ENCODE measurements around the gene HPDL.

Gene HPDL

GRCh38 chr1:45335855-45336324, 9.2 kb downstream of the HPDL start:
- Mint-ChIP-seq H3K4me1 (peaks cover 44% of the 10 kb centered on the region), H3K9me3 (no peaks in the 10 kb centered on the region), H3K27me3 (no peaks in the 10 kb centered on the region), H3K4me3 (no peak overlapping the region), H3K27ac (peak overlapping the region; percentile 12), H3K36me3 (peaks cover 19% of the 10 kb centered on the region)
- no peak for ATAC-seq

- peaks cover 27% of the 10 kb centered on the region for H3K36me3 Mint-ChIP-seq
- H3K9me3 Mint-ChIP-seq: no peaks in the 10 kb centered on the region
- no peaks in the 10 kb centered on the region for H3K27me3 Mint-ChIP-seq
- no peak for ATAC-seq
- H3K4me3 Mint-ChIP-seq: no peak overlapping the region
- no peak overlapping the region for H3K27ac Mint-ChIP-seq
- H3K4me1 Mint-ChIP-seq: peaks cover 58% of the 10 kb centered on the region
Observed at GRCh38 chr1:45337630-45338325, 11.1 kb downstream of the HPDL start.

GRCh38 chr1:45339789-45340558, 13.3 kb downstream of the HPDL start, which contains the start of the genes MUTYH and TOE1:
TSS of gene MUTYH (minus strand) at chr1:45340440. CDS start at chr1:45334505, 5,935 bp downstream.
TSS of gene TOE1 (plus strand) at chr1:45340170. CDS start at chr1:45340253, 83 bp downstream.
- H3K27me3 Mint-ChIP-seq: no peaks in the 10 kb centered on the region
- peaks cover 26% of the 10 kb centered on the region for H3K36me3 Mint-ChIP-seq
- H3K27ac Mint-ChIP-seq: peak within 1 kb of the TSS; percentile 97
- H3K4me3 Mint-ChIP-seq: peak within 1 kb of the TSS; percentile 95
- peak; percentile 96 for ATAC-seq
- H3K4me1 Mint-ChIP-seq: peaks cover 48% of the 10 kb centered on the region
- no peaks in the 10 kb centered on the region for H3K9me3 Mint-ChIP-seq

- Mint-ChIP-seq H3K9me3 (no peaks in the 10 kb centered on the region), H3K27me3 (no peaks in the 10 kb centered on the region), H3K4me1 (peaks cover 44% of the 10 kb centered on the region), H3K4me3 (peak overlapping the region; percentile 95), H3K36me3 (peaks cover 36% of the 10 kb centered on the region), H3K27ac (peak overlapping the region; percentile 97)
- no peak for ATAC-seq
Observed at GRCh38 chr1:45340816-45341466, 14.2 kb downstream of the HPDL start.

GRCh38 chr1:45344499-45344898, 17.8 kb downstream of the HPDL start:
- Mint-ChIP-seq H3K4me1 (peaks cover 32% of the 10 kb centered on the region), H3K27ac (no peak overlapping the region), H3K36me3 (peaks cover 27% of the 10 kb centered on the region), H3K9me3 (no peaks in the 10 kb centered on the region), H3K27me3 (no peaks in the 10 kb centered on the region), H3K4me3 (no peak overlapping the region)
- ATAC-seq: no peak

- Mint-ChIP-seq H3K4me3 (no peak overlapping the region), H3K36me3 (peaks cover 27% of the 10 kb centered on the region)
Observed at GRCh38 chr1:45345014-45345413, 18.3 kb downstream of the HPDL start.

GRCh38 chr1:45346473-45346872, 19.8 kb downstream of the HPDL start:
- ATAC-seq: no peak
- peak overlapping the region; percentile 32 for H3K27ac Mint-ChIP-seq
- H3K27me3 Mint-ChIP-seq: no peaks in the 10 kb centered on the region
- peaks cover 16% of the 10 kb centered on the region for H3K4me1 Mint-ChIP-seq
- no peak overlapping the region for H3K4me3 Mint-ChIP-seq
- H3K9me3 Mint-ChIP-seq: no peaks in the 10 kb centered on the region
- H3K36me3 Mint-ChIP-seq: peaks cover 27% of the 10 kb centered on the region

More at GRCh38 chr1:45345014-45345413, 18.3 kb downstream of the HPDL start:
- no peak for ATAC-seq
- Mint-ChIP-seq H3K9me3 (no peaks in the 10 kb centered on the region), H3K27ac (no peak overlapping the region), H3K4me1 (peaks cover 28% of the 10 kb centered on the region), H3K27me3 (no peaks in the 10 kb centered on the region)

GRCh38 chr1:45348020-45348419, 21.3 kb downstream of the HPDL start:
- H3K27me3 Mint-ChIP-seq: no peaks in the 10 kb centered on the region
- peaks cover 7% of the 10 kb centered on the region for H3K4me1 Mint-ChIP-seq
- H3K9me3 Mint-ChIP-seq: no peaks in the 10 kb centered on the region
- peak overlapping the region; percentile 35 for H3K27ac Mint-ChIP-seq
- peaks cover 17% of the 10 kb centered on the region for H3K36me3 Mint-ChIP-seq
- no peak overlapping the region for H3K4me3 Mint-ChIP-seq
- no peak for ATAC-seq

- Mint-ChIP-seq H3K36me3 (peaks cover 14% of the 10 kb centered on the region), H3K9me3 (no peaks in the 10 kb centered on the region), H3K4me1 (peaks cover 7% of the 10 kb centered on the region), H3K27me3 (no peaks in the 10 kb centered on the region), H3K4me3 (no peak overlapping the region), H3K27ac (peak overlapping the region; percentile 35)
- no peak for ATAC-seq
Observed at GRCh38 chr1:45348609-45348965, 21.9 kb downstream of the HPDL start.

GRCh38 chr1:45348966-45349677, 22.4 kb downstream of the HPDL start:
- ATAC-seq: peak; percentile 74
- Mint-ChIP-seq H3K4me1 (peaks cover 7% of the 10 kb centered on the region), H3K9me3 (no peaks in the 10 kb centered on the region), H3K4me3 (no peak overlapping the region), H3K36me3 (peaks cover 14% of the 10 kb centered on the region), H3K27ac (peak overlapping the region; percentile 35), H3K27me3 (no peaks in the 10 kb centered on the region)

GRCh38 chr1:45351508-45351907, 24.8 kb downstream of the HPDL start:
- Mint-ChIP-seq H3K4me1 (peaks cover 17% of the 10 kb centered on the region), H3K36me3 (no peaks in the 10 kb centered on the region), H3K9me3 (no peaks in the 10 kb centered on the region), H3K4me3 (no peak overlapping the region), H3K27me3 (no peaks in the 10 kb centered on the region), H3K27ac (no peak overlapping the region)
- ATAC-seq: no peak

- ATAC-seq: no peak
- Mint-ChIP-seq H3K27me3 (no peaks in the 10 kb centered on the region), H3K4me3 (no peak overlapping the region), H3K27ac (no peak overlapping the region), H3K36me3 (peaks cover 5% of the 10 kb centered on the region), H3K9me3 (no peaks in the 10 kb centered on the region), H3K4me1 (peaks cover 18% of the 10 kb centered on the region)
Observed at GRCh38 chr1:45353685-45354084, 27.0 kb downstream of the HPDL start.

GRCh38 chr1:45354838-45355237, 28.1 kb downstream of the HPDL start:
- Mint-ChIP-seq H3K27ac (no peak overlapping the region), H3K9me3 (no peaks in the 10 kb centered on the region), H3K27me3 (no peaks in the 10 kb centered on the region), H3K36me3 (peaks cover 5% of the 10 kb centered on the region), H3K4me1 (peaks cover 12% of the 10 kb centered on the region), H3K4me3 (no peak overlapping the region)
- ATAC-seq: no peak

- Mint-ChIP-seq H3K27ac (peak overlapping the region; percentile 58), H3K4me3 (no peak overlapping the region), H3K4me1 (peaks cover 17% of the 10 kb centered on the region), H3K27me3 (no peaks in the 10 kb centered on the region), H3K9me3 (no peaks in the 10 kb centered on the region), H3K36me3 (peaks cover 5% of the 10 kb centered on the region)
- ATAC-seq: no peak
Observed at GRCh38 chr1:45355683-45356082, 29.0 kb downstream of the HPDL start.

GRCh38 chr1:45356186-45356585, 29.5 kb downstream of the HPDL start:
- peak overlapping the region; percentile 58 for H3K27ac Mint-ChIP-seq
- no peaks in the 10 kb centered on the region for H3K9me3 Mint-ChIP-seq
- H3K36me3 Mint-ChIP-seq: peaks cover 5% of the 10 kb centered on the region
- no peaks in the 10 kb centered on the region for H3K27me3 Mint-ChIP-seq
- no peak for ATAC-seq
- no peak overlapping the region for H3K4me3 Mint-ChIP-seq
- H3K4me1 Mint-ChIP-seq: peaks cover 17% of the 10 kb centered on the region

All from stimulated activated memory B cell treated with anti-CD40 and anti-IgM and Interleukin-4, amounts not matched to agents 10 μg/mL and 1 μg/mL and 100 μg/mL, for 72 hours (primary cell).